Karpas-422 (cell line): ENCODE results near the gene LIN54. TPM values are rescaled to one million over a fixed set of nuclear protein-coding genes. Genes with fewer than 3 reads are reported as not detected.

Experiments
- DNase-seq: peaks from one replicate; pipeline ENCODE4 v3.0.0-alpha.2; 2015
- H2AFZ ChIP-seq: fragments of 200-600 bp; sonication (generic); 2 replicates; pipeline ENCODE4 v1.6.1; 2014; ENCODE audit warnings: antibody characterized with exemption, low read length, mixed read lengths
- H3K27ac ChIP-seq: fragments of 200-600 bp; sonication (generic); 2 replicates; pipeline ENCODE4 v1.5.1; 2014; ENCODE audit warnings: mild to moderate bottlenecking, low read length, moderate library complexity
- H3K27me3 ChIP-seq: fragments of 200-600 bp; sonication (generic); 2 replicates; pipeline ENCODE4 v1.6.1; 2014; ENCODE audit warnings: low read length, mixed read lengths
- H3K36me3 ChIP-seq: fragments of 200-600 bp; sonication (generic); 2 replicates; pipeline ENCODE4 v1.6.1; 2014; ENCODE audit warnings: low read length, mixed read lengths; ENCODE audit not compliant: insufficient read depth
- H3K4me1 ChIP-seq: fragments of 200-600 bp; sonication (generic); 2 replicates; pipeline ENCODE4 v1.6.1; 2014; ENCODE audit warnings: mild to moderate bottlenecking, low read length, mixed read lengths
- H3K4me2 ChIP-seq: fragments of 200-600 bp; sonication (generic); 2 replicates; pipeline ENCODE4 v1.6.1; 2014; ENCODE audit warnings: low read length, low read depth, mild to moderate bottlenecking; ENCODE audit not compliant: poor library complexity, severe bottlenecking
- H3K4me3 ChIP-seq: fragments of 200-600 bp; sonication (generic); 2 replicates; pipeline ENCODE4 v1.5.1; 2014; ENCODE audit warnings: mild to moderate bottlenecking, antibody characterized with exemption, low read length, mixed read lengths
- H3K79me2 ChIP-seq: fragments of 200-600 bp; sonication (generic); 2 replicates; pipeline ENCODE4 v1.6.1; 2014; ENCODE audit warnings: mild to moderate bottlenecking, low read length, mixed read lengths
- H3K9ac ChIP-seq: fragments of 200-600 bp; sonication (generic); 2 replicates; pipeline ENCODE4 v1.6.0; 2014; ENCODE audit warnings: low read length
- H3K9me2 ChIP-seq: fragments of 200-600 bp; sonication (generic), shearing (Covaris generic); replicated peaks from 2 replicates; pipeline ENCODE4 v1.6.0; 2014; ENCODE audit warnings: mild to moderate bottlenecking, low read length, moderate library complexity; ENCODE audit not compliant: insufficient read depth
- H3K9me3 ChIP-seq: fragments of 300-700, 200-600 bp; sonication (generic); 2 replicates; pipeline ENCODE4 v1.6.1; 2014; ENCODE audit warnings: low read length, mixed read lengths
- H4K20me1 ChIP-seq: fragments of 200-600 bp; sonication (generic); 2 replicates; pipeline ENCODE4 v1.6.1; 2014; ENCODE audit warnings: mild to moderate bottlenecking, antibody characterized with exemption, low read length, low read depth; ENCODE audit not compliant: insufficient read depth
- total RNA-seq: library from RNA; depleted of rRNA; stranded (reverse); fragments of >200 nt; shearing (Covaris generic); gene quantifications from 2 replicates; pipeline ENCODE4 v1.2.3, GENCODE V29; 2014; ENCODE audit warnings: low replicate concordance

Gene LIN54
- total RNA-seq, 1 experiment from 2014 or later = 10.6 TPM

GRCh38 chr4:82900411-82901182, 110.0 kb downstream of the LIN54 start, which contains the start of gene THAP9:
THAP9 (plus strand) TSS chr4:82900735; CDS start chr4:82900803, 68 bp downstream.
- peaks cover 27% of the 10 kb centered on the region for H3K36me3 ChIP-seq
- peak within 1 kb of the TSS; percentile 93 for H3K27ac ChIP-seq
- DNase-seq = peak; percentile 97
- no peaks in the 10 kb centered on the region for H3K27me3 ChIP-seq
- peaks cover 52% of the 10 kb centered on the region for H3K4me1 ChIP-seq
- peak within 1 kb of the TSS; percentile 97 for H3K4me3 ChIP-seq
- peak within 1 kb of the TSS; percentile 82 for H3K9ac ChIP-seq
- no peaks in the 10 kb centered on the region for H3K9me3 ChIP-seq
- peaks cover 68% of the 10 kb centered on the region for H3K79me2 ChIP-seq
- H4K20me1 ChIP-seq = peaks cover 13% of the 10 kb centered on the region; the same call in 1 of the 2 replicates
- H2AFZ ChIP-seq = no peak within 1 kb of the TSS; the same call in 1 of the 2 replicates
- H3K4me2 ChIP-seq = peak within 1 kb of the TSS; percentile 87
- no peaks in the 10 kb centered on the region for H3K9me2 ChIP-seq

- Histone ChIP-seq H3K27ac (peak overlapping the region; percentile 93), H2AFZ (no peak overlapping the region), H3K9ac (peak overlapping the region; percentile 82), H3K27me3 (no peaks in the 10 kb centered on the region), H3K79me2 (peaks cover 69% of the 10 kb centered on the region), H3K4me2 (peak overlapping the region; percentile 87), H3K9me3 (no peaks in the 10 kb centered on the region), H4K20me1 (peaks cover 13% of the 10 kb centered on the region; the same call in 1 of the 2 replicates), H3K4me1 (peaks cover 49% of the 10 kb centered on the region), H3K36me3 (peaks cover 28% of the 10 kb centered on the region), H3K4me3 (peak overlapping the region; percentile 97), H3K9me2 (no peaks in the 10 kb centered on the region)
- peak; percentile 72 for DNase-seq
Measured at GRCh38 chr4:82900066-82900410, 110.6 kb downstream of the LIN54 start.

- H2AFZ ChIP-seq = no peak overlapping the region
- no peaks in the 10 kb centered on the region for H3K9me2 ChIP-seq
- H3K9me3 ChIP-seq = no peaks in the 10 kb centered on the region
- DNase-seq = peak; percentile 47
- peak overlapping the region; percentile 87 for H3K4me2 ChIP-seq
- H3K4me1 ChIP-seq = peaks cover 50% of the 10 kb centered on the region
- peaks cover 13% of the 10 kb centered on the region; the same call in 1 of the 2 replicates for H4K20me1 ChIP-seq
- H3K36me3 ChIP-seq = peaks cover 33% of the 10 kb centered on the region
- H3K27me3 ChIP-seq = no peaks in the 10 kb centered on the region
- H3K79me2 ChIP-seq = peaks cover 69% of the 10 kb centered on the region
- peak overlapping the region; percentile 97 for H3K4me3 ChIP-seq
- peak overlapping the region; percentile 93 for H3K27ac ChIP-seq
- peak overlapping the region; percentile 82 for H3K9ac ChIP-seq
Measured at GRCh38 chr4:82899374-82900065, 111.1 kb downstream of the LIN54 start.

- Histone ChIP-seq H3K4me3 (peak overlapping the region; percentile 97), H3K27ac (peak overlapping the region; percentile 93), H4K20me1 (peaks cover 13% of the 10 kb centered on the region; the same call in 1 of the 2 replicates), H3K9me2 (no peaks in the 10 kb centered on the region), H3K4me2 (peak overlapping the region; percentile 87), H3K27me3 (no peaks in the 10 kb centered on the region), H3K9ac (peak overlapping the region; percentile 82), H3K36me3 (peaks cover 42% of the 10 kb centered on the region), H3K9me3 (no peaks in the 10 kb centered on the region), H3K4me1 (peaks cover 59% of the 10 kb centered on the region), H3K79me2 (peaks cover 68% of the 10 kb centered on the region), H2AFZ (no peak overlapping the region)
- no peak for DNase-seq
Measured at GRCh38 chr4:82898322-82899243, 112.0 kb downstream of the LIN54 start.

- peaks cover 53% of the 10 kb centered on the region for H3K79me2 ChIP-seq
- H4K20me1 ChIP-seq = peaks cover 13% of the 10 kb centered on the region; the same call in 1 of the 2 replicates
- no peak for DNase-seq
- peak overlapping the region; percentile 87 for H3K4me2 ChIP-seq
- no peaks in the 10 kb centered on the region for H3K9me3 ChIP-seq
- no peak overlapping the region for H3K4me3 ChIP-seq
- peaks cover 47% of the 10 kb centered on the region for H3K36me3 ChIP-seq
- H3K9ac ChIP-seq = no peak overlapping the region
- H2AFZ ChIP-seq = no peak overlapping the region
- H3K9me2 ChIP-seq = no peaks in the 10 kb centered on the region
- no peak overlapping the region for H3K27ac ChIP-seq
- peaks cover 68% of the 10 kb centered on the region for H3K4me1 ChIP-seq
- no peaks in the 10 kb centered on the region for H3K27me3 ChIP-seq
Measured at GRCh38 chr4:82896755-82897154, 113.9 kb downstream of the LIN54 start.

- H3K36me3 ChIP-seq = peaks cover 44% of the 10 kb centered on the region
- peaks cover 76% of the 10 kb centered on the region for H3K4me1 ChIP-seq
- no peak overlapping the region for H3K27ac ChIP-seq
- H2AFZ ChIP-seq = no peak overlapping the region
- H4K20me1 ChIP-seq = peaks cover 10% of the 10 kb centered on the region; the same call in 1 of the 2 replicates
- H3K4me2 ChIP-seq = peak overlapping the region; percentile 82
- H3K79me2 ChIP-seq = peaks cover 52% of the 10 kb centered on the region
- H3K27me3 ChIP-seq = no peaks in the 10 kb centered on the region
- H3K9me3 ChIP-seq = no peaks in the 10 kb centered on the region
- H3K9ac ChIP-seq = no peak overlapping the region; the same call in 1 of the 2 replicates
- DNase-seq = no peak
- no peaks in the 10 kb centered on the region for H3K9me2 ChIP-seq
- H3K4me3 ChIP-seq = no peak overlapping the region
Measured at GRCh38 chr4:82893942-82894341, 116.7 kb downstream of the LIN54 start.

- no peak overlapping the region for H2AFZ ChIP-seq
- peaks cover 64% of the 10 kb centered on the region for H3K4me1 ChIP-seq
- H3K9ac ChIP-seq = peak overlapping the region; percentile 76; the same call in 1 of the 2 replicates
- no peaks in the 10 kb centered on the region for H3K9me3 ChIP-seq
- peaks cover 49% of the 10 kb centered on the region for H3K79me2 ChIP-seq
- no peaks in the 10 kb centered on the region for H3K27me3 ChIP-seq
- peak overlapping the region; percentile 82 for H3K4me2 ChIP-seq
- no peaks in the 10 kb centered on the region for H3K9me2 ChIP-seq
- peak overlapping the region; percentile 84 for H3K4me3 ChIP-seq
- no peak for DNase-seq
- peaks cover 29% of the 10 kb centered on the region for H3K36me3 ChIP-seq
- no peaks in the 10 kb centered on the region for H4K20me1 ChIP-seq
- peak overlapping the region; percentile 85 for H3K27ac ChIP-seq
Measured at GRCh38 chr4:82892467-82892802, 118.2 kb downstream of the LIN54 start.
